ENCODE measurements around the gene DDX6.

GRCh38 chr11:118763041-118763440, 27.9 kb downstream of the DDX6 start:
- TF ChIP-seq CTCF (IDR thresholded peaks at IDR 0.05) (no peak), EZH2 (IDR thresholded peaks at IDR 0.05) (no peak)

All from neural progenitor cell (in vitro differentiated cells).